T-helper 2 cell treated with Interferon-gamma antibody and Interleukin-4, amounts not matched to agents 100 ng/mL and 5 ng/mL, for 36 hours (primary cell): Measurements from ENCODE around the gene PRIMA1. TPM values are rescaled to one million over a fixed set of nuclear protein-coding genes. Genes with fewer than 3 reads are reported as not detected.

Experiments
- intact Hi-C: fragments of 100-400 bp; cut with micrococcal nuclease; formaldehyde crosslinking; loops from one replicate; pipeline ENCODE4 v1.15.1; 2023
- total RNA-seq: library from RNA; stranded (reverse); gene quantifications from 2 replicates; pipeline ENCODE4 v1.2.3, GENCODE V29; 2022

PRIMA1 gene
- total RNA-seq, 1 donor from 2014 or later, result not detected

DNA sequence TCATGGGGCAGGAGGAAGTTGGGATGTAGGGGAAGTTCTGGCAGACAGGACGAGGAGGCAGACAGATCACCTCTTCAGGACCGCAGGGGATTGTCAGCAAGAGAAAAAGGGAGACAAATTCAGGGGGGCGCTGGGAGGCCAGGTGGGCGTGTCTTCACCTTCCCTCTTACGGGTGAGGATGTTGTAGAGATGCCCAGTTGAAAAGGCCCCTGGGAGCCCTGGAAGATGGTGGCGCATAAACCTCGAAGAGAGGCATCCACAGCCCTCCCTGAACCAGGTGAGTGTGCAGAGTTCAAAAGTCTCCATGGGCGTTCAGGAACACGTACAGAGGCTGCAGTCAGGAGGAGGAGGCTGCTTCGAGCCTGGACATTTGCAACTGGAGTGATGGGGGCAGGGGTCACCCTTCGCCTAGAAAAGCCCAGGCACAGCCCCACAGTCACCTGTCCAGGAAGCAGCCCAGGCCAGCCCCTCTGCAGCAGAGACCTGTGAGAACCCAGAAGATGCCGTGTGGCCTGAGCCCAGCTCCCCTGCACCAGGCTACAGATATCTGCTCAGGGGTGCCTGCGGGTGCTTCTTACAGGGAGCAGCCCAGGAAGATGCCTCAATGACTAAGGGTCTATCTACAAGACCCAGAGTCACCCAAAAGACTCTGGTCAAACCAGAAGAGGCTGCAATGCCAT is 74.4 kb downstream of the PRIMA1 start:
- intact Hi-C loops, result no loop called here

DNA sequence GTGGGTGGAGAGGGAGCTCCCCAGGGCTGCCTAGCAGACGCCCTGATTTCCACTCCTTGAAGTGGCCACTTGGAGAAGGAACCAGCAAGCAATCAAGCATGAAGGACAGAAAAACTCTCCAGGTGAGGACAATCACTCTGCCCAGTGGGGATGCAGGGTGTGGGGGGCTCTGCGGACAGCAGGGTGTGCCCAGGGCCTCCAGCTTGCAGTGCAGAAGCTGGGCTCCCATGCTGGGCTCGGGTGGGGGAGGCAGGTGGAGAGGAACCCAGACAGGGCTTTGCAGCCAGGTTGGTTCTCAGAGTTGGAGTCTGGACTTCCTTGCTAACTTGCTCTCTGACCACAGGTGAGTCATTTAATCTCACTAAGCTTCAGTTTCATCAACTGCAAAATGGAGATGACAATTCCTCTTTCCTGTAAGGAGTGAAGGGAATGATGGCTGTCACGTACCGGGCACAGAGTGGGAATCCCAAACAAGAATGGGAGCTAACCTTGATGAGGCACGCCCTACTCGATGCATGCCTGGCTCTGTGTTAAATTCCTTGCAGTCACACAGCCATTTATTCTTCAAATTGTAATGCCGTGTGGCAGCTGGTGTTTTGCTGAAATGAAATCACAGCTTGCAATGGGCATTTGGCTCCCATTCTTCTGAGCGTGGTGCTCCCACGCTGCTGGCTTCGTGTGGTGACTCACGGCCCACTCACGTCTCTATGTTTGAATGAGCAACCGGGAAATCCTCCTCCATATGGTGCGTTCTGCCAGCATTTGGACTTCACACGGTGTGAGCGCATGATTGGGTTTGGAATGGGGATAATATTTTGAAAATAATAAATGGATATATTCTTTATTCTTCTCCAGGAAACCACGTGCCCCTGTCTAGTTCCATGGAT is 75.2 kb downstream of the PRIMA1 start:
- intact Hi-C loops, result no loop called here

DNA sequence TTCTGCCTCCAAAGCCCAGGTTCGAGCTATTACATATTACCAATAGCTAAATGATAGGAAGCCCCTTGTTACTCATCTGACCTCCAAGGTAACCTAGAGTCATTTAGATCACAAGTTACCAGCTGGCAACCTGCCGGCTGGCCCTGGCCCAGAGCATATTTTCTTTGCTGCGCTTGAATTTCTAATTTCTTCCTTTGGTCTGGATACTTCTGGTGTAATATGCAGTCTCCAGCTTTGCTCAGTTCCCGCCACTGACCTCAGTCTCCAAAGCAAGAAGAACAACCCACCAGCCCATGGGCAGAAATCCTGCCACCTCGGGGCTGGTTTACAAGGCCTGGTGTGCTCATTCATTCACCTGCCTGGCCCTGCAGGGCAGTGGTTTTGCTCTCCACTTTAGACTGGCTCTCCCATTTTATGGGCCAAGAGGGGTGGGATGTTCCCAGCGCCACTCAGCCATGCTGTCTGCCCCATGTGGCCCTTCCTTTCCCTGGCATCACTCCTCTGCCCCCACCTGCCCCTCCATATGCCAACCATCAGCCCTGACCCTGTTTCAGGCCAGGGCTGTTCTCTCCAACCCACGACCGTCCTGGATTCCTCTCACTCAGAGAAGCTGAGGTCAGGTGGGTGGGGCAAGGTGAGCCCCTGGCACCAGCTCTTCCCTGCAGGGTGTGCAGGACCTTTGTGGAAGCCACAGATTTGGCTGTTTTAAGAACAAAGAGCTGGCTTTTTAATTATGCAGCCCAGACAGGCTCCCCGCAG is 76.0 kb downstream of the PRIMA1 start:
- intact Hi-C loops, result no loop called here

DNA sequence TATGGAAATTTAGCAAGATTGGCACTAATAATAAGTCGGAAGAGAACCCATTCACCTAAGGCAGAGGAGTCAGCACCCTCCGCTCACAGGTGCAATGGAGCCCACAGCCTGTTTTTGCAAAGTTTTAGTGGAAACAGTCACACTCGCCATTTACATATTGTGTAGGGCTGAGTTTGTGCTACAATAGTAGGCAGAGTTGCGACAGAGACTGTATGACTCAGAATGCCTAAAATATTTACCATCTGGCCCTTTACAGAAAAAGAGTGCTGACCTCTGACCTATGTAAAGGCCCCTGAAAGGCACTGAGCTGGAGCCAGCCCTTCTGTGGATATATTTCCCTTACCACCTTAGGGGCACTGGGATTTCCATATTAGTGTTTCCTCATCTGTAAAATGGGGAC is 79.0 kb downstream of the PRIMA1 start:
- intact Hi-C loops, result no loop called here

DNA sequence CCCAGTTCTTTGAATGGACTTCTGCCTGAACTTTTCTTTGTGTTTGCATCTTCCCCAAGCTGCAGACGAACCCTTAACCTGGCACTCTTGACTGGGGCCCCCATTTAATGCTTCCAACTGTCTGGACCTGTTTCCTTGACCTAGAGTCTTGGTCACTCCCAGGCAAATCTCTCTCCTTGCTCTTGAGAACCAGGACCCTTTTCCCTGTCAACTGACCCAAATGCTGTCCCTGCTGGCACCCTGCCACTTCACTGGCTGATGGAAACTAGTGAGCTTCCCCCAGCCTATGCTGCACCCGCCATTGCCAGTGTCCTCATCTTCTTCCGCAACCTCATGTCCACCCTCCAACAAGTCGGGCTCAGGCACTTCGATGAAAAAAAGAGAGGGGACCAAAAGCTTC is 79.5 kb downstream of the PRIMA1 start:
- intact Hi-C loops, result no loop called here

- intact Hi-C loops, result no loop called here
Measured at GRCh38 chr14:93708311-93708734, 80.0 kb downstream of the PRIMA1 start.

DNA sequence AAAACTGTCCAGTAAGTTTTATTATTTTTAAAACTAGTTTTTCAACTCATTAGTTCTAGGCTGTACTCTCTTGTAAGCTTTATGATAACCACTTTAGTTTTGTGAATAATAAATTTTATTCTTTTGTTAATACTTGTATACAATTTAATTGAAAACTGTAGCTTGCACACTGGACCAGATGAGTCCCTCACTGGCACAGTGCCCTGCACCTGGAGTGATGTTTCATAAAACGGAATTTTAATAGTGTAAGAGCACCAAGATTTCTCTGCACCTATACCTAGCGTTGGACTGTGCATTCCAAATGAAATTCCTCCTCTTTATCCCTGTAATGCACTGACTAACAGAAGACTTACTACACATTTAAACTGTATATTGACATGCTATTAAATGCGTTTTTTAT is 80.8 kb downstream of the PRIMA1 start:
- intact Hi-C loops, result no loop called here

DNA sequence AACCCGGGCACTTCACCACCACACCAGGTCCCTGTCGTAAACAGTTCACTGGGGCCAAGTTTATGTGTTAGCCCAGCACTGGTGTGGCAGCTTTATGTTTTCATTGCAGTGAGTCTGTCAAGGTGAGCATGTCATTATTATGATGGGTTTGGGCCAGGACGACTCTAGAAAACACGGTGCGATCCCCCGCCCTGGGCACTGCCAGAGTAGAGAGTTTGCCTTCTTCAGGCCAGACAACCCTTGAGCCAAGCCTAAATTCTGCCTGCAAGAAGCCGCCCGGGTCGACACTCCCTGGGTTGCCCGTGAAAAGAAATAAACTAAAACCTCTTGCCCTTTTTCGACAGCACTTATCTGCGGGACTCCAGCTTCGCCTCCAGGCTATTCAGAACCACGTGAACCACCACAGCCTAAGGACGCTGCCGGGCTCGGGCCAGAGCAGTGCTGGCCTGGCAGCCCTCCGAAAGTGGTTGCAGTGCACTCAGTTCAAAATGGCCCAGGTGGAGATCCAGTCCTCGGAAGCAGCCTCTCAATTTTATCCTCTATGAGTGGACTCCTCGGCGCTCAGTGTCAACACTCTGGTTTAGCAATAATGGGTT is 81.8 kb downstream of the PRIMA1 start:
- intact Hi-C loops, result no loop called here

GRCh38 chr14:93705513-93706156 is 82.7 kb downstream of the PRIMA1 start:
- intact Hi-C loops, result no loop called here

DNA sequence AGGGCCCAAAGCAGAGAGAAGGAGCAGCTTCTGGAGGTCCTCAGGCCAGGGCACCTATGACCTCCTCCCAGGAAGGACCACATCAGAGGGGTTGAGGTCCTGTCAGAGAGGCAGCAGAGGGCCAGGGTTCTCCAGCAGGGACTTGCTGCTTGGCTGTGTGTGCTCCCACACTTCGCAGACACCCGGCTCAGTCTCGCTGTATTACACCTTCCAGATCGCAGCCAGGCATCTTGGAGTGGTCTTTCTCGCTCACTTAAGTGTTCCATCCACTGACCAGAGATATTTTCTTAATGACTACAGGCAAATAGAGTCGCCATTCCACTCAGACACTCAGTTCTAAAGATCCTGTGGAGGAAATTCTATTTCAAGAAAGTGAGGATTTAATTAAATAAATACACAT is 84.3 kb downstream of the PRIMA1 start:
- intact Hi-C loops, result no loop called here

DNA sequence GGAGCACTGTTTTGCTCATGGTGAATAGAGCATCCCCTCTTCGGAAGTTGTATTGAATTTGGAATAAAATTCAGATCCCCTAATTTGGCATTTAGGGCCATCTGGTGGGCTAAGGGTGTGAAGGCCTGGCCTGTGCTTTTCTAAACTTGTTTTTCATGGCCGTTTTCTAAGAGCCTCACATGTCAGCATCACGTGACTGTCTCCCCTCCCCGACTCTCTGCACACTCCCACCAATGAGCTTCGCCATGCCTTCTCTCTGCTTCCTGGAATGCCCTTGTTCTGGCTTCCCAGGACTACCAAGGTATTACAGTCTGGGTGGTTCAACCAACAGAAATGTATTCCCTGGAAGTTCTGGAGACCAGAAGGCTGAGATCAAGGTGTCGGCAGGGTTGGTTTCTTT is 85.3 kb downstream of the PRIMA1 start:
- intact Hi-C loops, result no loop called here

DNA sequence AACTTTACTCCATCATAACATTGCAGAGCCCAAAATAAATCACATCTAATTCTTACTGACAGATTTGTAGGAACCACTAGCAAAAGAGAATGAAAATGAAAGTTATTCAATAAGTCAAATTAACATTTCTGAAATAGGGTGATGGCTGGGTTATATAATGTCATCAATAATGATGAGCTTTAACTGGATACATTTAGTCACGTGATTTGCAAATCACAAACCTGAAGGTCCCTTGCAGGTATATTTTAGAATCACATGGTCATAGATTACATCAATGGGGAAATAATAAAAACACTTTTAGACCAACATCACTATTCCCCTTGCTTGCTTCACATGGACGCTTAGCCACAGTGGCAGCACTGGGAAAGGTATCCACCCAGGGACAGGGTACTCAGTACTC is 86.7 kb downstream of the PRIMA1 start:
- intact Hi-C loops, result no loop called here

DNA sequence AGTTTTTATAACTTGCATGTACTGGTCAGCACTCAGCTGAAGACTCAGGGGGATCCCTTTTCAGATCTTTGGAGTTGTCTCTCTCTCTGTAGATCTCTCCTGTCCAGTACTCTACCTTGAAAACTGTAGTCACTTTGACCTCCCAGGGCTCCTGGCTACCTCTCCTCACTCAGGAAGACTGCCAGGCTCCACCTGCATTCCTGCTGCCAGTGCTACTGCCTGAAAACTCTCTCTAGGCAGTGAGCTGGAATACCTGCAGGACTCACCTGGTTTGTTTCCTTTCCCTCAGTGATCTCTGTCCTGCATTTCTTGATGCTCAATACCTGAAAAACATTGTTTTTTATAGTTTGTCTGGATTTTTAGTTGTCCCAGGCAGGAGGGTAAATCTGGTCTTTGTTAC is 87.4 kb downstream of the PRIMA1 start:
- intact Hi-C loops, result no loop called here

GRCh38 chr14:93693914-93694313 is 94.4 kb downstream of the PRIMA1 start:
- intact Hi-C loops, result no loop called here

DNA sequence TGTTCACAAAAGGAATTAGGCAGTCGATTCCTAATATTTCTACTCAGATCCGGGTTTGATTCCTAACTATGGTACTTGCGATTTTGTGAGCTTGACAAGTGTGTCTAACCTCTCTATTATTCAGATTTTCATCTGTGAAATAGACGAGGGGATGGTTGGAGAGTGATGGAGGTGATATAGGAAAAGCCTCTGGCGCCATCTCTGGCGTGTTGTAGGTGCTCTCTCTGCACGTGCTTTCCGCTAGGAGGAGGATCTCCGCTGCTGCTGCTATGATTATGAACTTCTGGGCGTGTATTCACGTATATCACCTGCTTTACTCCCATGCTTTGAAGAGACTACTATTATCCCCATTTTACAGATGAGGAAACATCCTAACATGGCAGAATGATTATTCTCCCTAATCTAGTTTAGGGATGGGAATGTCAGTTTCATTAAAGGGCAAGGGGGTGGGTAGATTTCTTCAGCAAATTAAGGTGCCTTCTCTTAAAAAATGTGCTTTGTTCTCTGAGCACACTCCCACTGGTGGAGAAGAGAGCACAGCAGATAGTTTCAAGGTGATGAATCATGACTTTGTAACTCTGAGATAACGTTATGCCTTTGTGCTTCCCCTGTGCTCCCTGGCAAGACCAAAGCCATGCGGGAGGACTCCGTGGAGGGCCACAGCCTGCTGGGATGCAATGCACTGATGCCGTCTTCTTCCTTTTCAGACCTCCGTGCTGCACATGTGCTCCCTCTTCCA is 97.1 kb downstream of the PRIMA1 start:
- intact Hi-C loops, result no loop called here

DNA sequence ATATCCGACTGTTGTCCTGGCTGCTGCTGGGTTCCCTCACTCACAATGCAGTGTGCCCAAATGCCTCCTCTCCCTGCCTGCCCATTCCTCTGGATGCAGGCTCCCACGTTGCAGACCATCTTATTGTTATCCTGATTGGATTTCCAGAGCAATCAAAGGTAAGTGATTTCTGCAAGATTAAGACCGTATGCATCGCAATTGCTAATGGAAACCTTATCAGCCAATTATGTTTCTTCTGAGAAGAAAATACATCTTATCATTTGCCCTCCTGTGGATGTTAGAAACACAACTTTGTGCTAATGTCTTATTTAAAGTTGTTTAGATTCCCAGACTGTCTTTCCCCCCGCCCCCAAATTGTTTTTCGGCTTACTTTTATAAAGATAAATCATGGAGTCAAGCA is 98.1 kb downstream of the PRIMA1 start:
- intact Hi-C loops, result no loop called here

DNA sequence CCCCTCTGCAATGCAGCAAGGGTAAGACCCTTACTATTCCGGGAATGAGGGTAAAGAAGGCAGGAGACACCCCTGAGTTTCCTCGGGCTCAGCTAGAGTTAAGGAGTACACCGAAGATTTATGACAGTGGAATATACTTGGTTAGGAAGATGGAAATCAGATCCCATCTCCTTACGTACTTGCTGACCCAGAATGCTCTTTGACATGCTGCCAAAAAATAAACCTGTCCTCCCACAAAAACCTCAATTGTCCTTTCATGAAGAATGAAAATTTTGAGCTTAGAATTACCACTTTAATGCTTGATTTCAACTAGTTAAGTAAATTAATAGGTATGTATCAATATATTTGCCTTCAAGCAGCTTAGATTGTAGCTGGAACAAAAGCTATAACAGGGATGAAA is 99.5 kb downstream of the PRIMA1 start:
- intact Hi-C loops, result no loop called here

GRCh38 chr14:93688239-93688666 is 100.0 kb downstream of the PRIMA1 start:
- intact Hi-C loops, result no loop called here

DNA sequence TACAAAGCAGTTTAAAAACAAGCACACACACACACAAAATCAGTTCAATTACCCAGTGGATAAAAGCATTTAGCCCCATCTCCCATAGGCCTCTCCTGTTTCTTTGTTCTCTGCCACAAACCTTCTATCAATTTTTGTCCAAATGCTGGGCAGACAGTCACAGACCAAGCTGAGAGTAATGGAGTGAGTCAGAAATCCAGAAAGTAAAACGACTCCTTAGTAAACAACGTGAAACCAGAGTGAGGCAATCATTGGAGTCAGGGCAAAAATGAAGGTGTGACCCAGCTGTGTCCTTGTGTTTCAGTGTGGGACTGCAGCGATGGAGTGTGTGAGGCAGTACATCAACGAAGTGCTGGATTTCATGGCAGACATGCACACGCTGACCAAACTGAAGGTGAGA is 102.0 kb downstream of the PRIMA1 start:
- intact Hi-C loops, result no loop called here

- intact Hi-C loops, result no loop called here
Measured at GRCh38 chr14:93685121-93685895, 103.0 kb downstream of the PRIMA1 start.
